ENCODE results near the gene ALDH3B1.
"Not testable (repeated sequence)": the region's sequence is repeated elsewhere in the genome, so short reads cannot be mapped to it uniquely, and the experiment has no call there.

ALDH3B1 gene

GRCh38 chr11:67983951-67984350, 26.2 kb upstream of the ALDH3B1 start:
- DNase-seq (ENCODE audit: low read depth, low spot score): no peak

GRCh38 chr11:67985302-67985701, 24.8 kb upstream of the ALDH3B1 start:
- POLR2A ChIA-PET; H3K4me3 ChIP-seq (ENCODE audit: low read depth, low read length); DNase-seq (ENCODE audit: low read depth, low spot score); CTCF ChIA-PET: not testable (repeated sequence)

More at GRCh38 chr11:67983951-67984350, 26.2 kb upstream of the ALDH3B1 start:
- POLR2A ChIA-PET: no interaction called here
- TF ChIP-seq CTCF (IDR thresholded peaks at IDR 0.05; ENCODE audit: insufficient read depth, low read length, missing control alignments): no peak
- H3K4me3 ChIP-seq (ENCODE audit: low read depth, low read length): no peak overlapping the region
- CTCF ChIA-PET: no interaction called here

- DNase-seq (ENCODE audit: low read depth, low spot score); CTCF ChIA-PET; H3K4me3 ChIP-seq (ENCODE audit: low read depth, low read length); POLR2A ChIA-PET: not testable (repeated sequence)
These were observed 19.4 kb upstream of the ALDH3B1 start for GRCh38 chr11:67990546-67991346.

GRCh38 chr11:67991347-67992121, 18.6 kb upstream of the ALDH3B1 start:
- POLR2A ChIA-PET; CTCF ChIA-PET; H3K4me3 ChIP-seq (ENCODE audit: low read depth, low read length); DNase-seq (ENCODE audit: low read depth, low spot score): not testable (repeated sequence)

GRCh38 chr11:67993821-67994220, 16.3 kb upstream of the ALDH3B1 start:
- DNase-seq (ENCODE audit: low read depth, low spot score); POLR2A ChIA-PET; H3K4me3 ChIP-seq (ENCODE audit: low read depth, low read length): not testable (repeated sequence)
- CTCF ChIA-PET: interaction anchor here (0.7 to 2.1 kb wide), 3 partner anchors 9 to 38 kb away, joined by 3 to 11 read pairs (median 4); partner anchors contain the start of gene UNC93B1
- peak; percentile 40 for TF ChIP-seq CTCF (IDR thresholded peaks at IDR 0.05; ENCODE audit: insufficient read depth, low read length, missing control alignments)

GRCh38 chr11:67994387-67994786, 15.7 kb upstream of the ALDH3B1 start:
- DNase-seq (ENCODE audit: low read depth, low spot score); H3K4me3 ChIP-seq (ENCODE audit: low read depth, low read length); POLR2A ChIA-PET: not testable (repeated sequence)
- CTCF ChIA-PET: interaction anchor here (0.7 to 2.1 kb wide), 3 partner anchors 9 to 37 kb away, joined by 3 to 11 read pairs (median 4); partner anchors contain the start of gene UNC93B1

GRCh38 chr11:67995129-67995528, 15.0 kb upstream of the ALDH3B1 start:
- DNase-seq (ENCODE audit: low read depth, low spot score); POLR2A ChIA-PET; H3K4me3 ChIP-seq (ENCODE audit: low read depth, low read length): not testable (repeated sequence)
- CTCF ChIA-PET: interaction anchor here (2.1 kb wide), 1 partner anchor 8 kb away, joined by 11 read pairs; the partner anchor contains the start of gene UNC93B1

- DNase-seq (ENCODE audit: low read depth, low spot score); POLR2A ChIA-PET; CTCF ChIA-PET; H3K4me3 ChIP-seq (ENCODE audit: low read depth, low read length): not testable (repeated sequence)
These were observed 14.5 kb upstream of the ALDH3B1 start for GRCh38 chr11:67995579-67995978.

- DNase-seq (ENCODE audit: low read depth, low spot score): no peak
- ChIA-PET CTCF (interaction anchor here (1.2 kb wide), 1 partner anchor 41 kb away, joined by 4 read pairs; no protein-coding TSS in a partner anchor), POLR2A (no interaction called here)
- no peak overlapping the region for H3K4me3 ChIP-seq (ENCODE audit: low read depth, low read length)
- TF ChIP-seq CTCF (IDR thresholded peaks at IDR 0.05; ENCODE audit: insufficient read depth, low read length, missing control alignments): no peak
These were observed 14.1 kb upstream of the ALDH3B1 start for GRCh38 chr11:67996051-67996450.
